NCI-H2196 (cell line): Measurements from ENCODE around the gene SLC37A4.
A peak's percentile ranks its signal among the peaks of the same experiment; 100 is the strongest.
"Not testable (repeated sequence)": the region's sequence is repeated elsewhere in the genome, so short reads cannot be mapped to it uniquely, and the experiment has no call there.

Source experiments
- DNase-seq: peaks from one replicate; lab custom pipeline; 2025; ENCODE audit not compliant: unreplicated experiment; lab: John Stamatoyannopoulos, UW

Gene SLC37A4

GRCh38 chr11:119030329-119031047 lies at the start of gene SLC37A4:
TSS of gene SLC37A4 (minus strand) at chr11:119030877.
- DNase-seq, result peak; percentile 98

GRCh38 chr11:119078675-119079420 lies 48.2 kb upstream of the SLC37A4 start:
- no peak for DNase-seq

GRCh38 chr11:119077839-119078238 lies 47.2 kb upstream of the SLC37A4 start:
- DNase-seq, result no peak

GRCh38 chr11:119067371-119068222 lies 36.9 kb upstream of the SLC37A4 start, which contains the start of gene VPS11:
TSS of gene VPS11 (plus strand) at chr11:119067818. CDS start at chr11:119067824, 6 bp downstream.
- DNase-seq, result peak; percentile 95

- DNase-seq, result peak; percentile 24
Observed at GRCh38 chr11:119065369-119065768, 34.7 kb upstream of the SLC37A4 start.

GRCh38 chr11:119062779-119063178 lies 32.1 kb upstream of the SLC37A4 start:
- no peak for DNase-seq

- DNase-seq, result no peak
Observed at GRCh38 chr11:119061256-119061655, 30.6 kb upstream of the SLC37A4 start.

GRCh38 chr11:119059128-119059527 lies 28.5 kb upstream of the SLC37A4 start:
- not testable (repeated sequence) for DNase-seq

GRCh38 chr11:119057000-119057769 lies 26.5 kb upstream of the SLC37A4 start, which contains the start of gene HYOU1:
TSS of gene HYOU1 (minus strand) at chr11:119057205. CDS start at chr11:119056160, 1,045 bp downstream.
- peak; percentile 96 for DNase-seq

GRCh38 chr11:119056421-119056999 lies 25.8 kb upstream of the SLC37A4 start:
- DNase-seq, result no peak

GRCh38 chr11:119055901-119056300 lies 25.2 kb upstream of the SLC37A4 start:
- DNase-seq, result no peak

GRCh38 chr11:119054418-119054817 lies 23.7 kb upstream of the SLC37A4 start:
- DNase-seq, result no peak

- no peak for DNase-seq
Observed at GRCh38 chr11:119052163-119052814, 21.6 kb upstream of the SLC37A4 start.

GRCh38 chr11:119051440-119052162 lies 20.9 kb upstream of the SLC37A4 start:
- DNase-seq, result no peak

- DNase-seq, result no peak
Observed at GRCh38 chr11:119049081-119049480, 18.4 kb upstream of the SLC37A4 start.

- DNase-seq, result no peak
Observed at GRCh38 chr11:119048644-119049043, 18.0 kb upstream of the SLC37A4 start.

- DNase-seq, result no peak
Observed at GRCh38 chr11:119047205-119047604, 16.5 kb upstream of the SLC37A4 start.

- no peak for DNase-seq
Observed at GRCh38 chr11:119046489-119046888, 15.8 kb upstream of the SLC37A4 start.

- no peak for DNase-seq
Observed at GRCh38 chr11:119044708-119045107, 14.0 kb upstream of the SLC37A4 start.
